ENCODE measurements around the gene KCNK10. TPM values are rescaled to one million over a fixed set of nuclear protein-coding genes. Genes with fewer than 3 reads are reported as not detected.

Gene KCNK10
- total RNA-seq (2014; rRNA removed; shearing (Covaris generic); ENCODE audit: low replicate concordance): not detected in 2 replicates

- H3K36me3 ChIP-seq: no peaks in the 10 kb centered on the region
- H3K4me3 ChIP-seq: no peak within 1 kb of the TSS
- no peaks in the 10 kb centered on the region for H3K9me3 ChIP-seq
- no peak for DNase-seq
- peaks cover 27% of the 10 kb centered on the region for H3K27me3 ChIP-seq
These were observed at the start of gene KCNK10 for GRCh38 chr14:88323086-88323522. Gene KCNK10, minus strand, starts transcription at chr14:88323269. Its CDS starts 471 bp downstream, at chr14:88322798.

- DNase-seq: no peak
- no peaks in the 10 kb centered on the region for H3K36me3 ChIP-seq
- H3K4me3 ChIP-seq: no peak overlapping the region
- no peaks in the 10 kb centered on the region for H3K9me3 ChIP-seq
- H3K27me3 ChIP-seq: no peaks in the 10 kb centered on the region
These were observed 46.4 kb upstream of the KCNK10 start for GRCh38 chr14:88369496-88369895.

- H3K36me3 ChIP-seq: no peaks in the 10 kb centered on the region
- H3K9me3 ChIP-seq: no peaks in the 10 kb centered on the region
- H3K27me3 ChIP-seq: no peaks in the 10 kb centered on the region
- no peak for DNase-seq
- H3K4me3 ChIP-seq: no peak overlapping the region
These were observed 41.8 kb upstream of the KCNK10 start for GRCh38 chr14:88364710-88365413.

- Histone ChIP-seq H3K4me3 (no peak overlapping the region), H3K36me3 (no peaks in the 10 kb centered on the region), H3K9me3 (no peaks in the 10 kb centered on the region), H3K27me3 (no peaks in the 10 kb centered on the region)
- no peak for DNase-seq
These were observed 40.6 kb upstream of the KCNK10 start for GRCh38 chr14:88363644-88364043.

- H3K9me3 ChIP-seq: no peaks in the 10 kb centered on the region
- no peaks in the 10 kb centered on the region for H3K36me3 ChIP-seq
- no peak overlapping the region for H3K4me3 ChIP-seq
- no peak for DNase-seq
- no peaks in the 10 kb centered on the region for H3K27me3 ChIP-seq
These were observed 36.4 kb upstream of the KCNK10 start for GRCh38 chr14:88359500-88359899.

- H3K36me3 ChIP-seq: no peaks in the 10 kb centered on the region
- H3K9me3 ChIP-seq: no peaks in the 10 kb centered on the region
- H3K4me3 ChIP-seq: no peak overlapping the region
- no peaks in the 10 kb centered on the region for H3K27me3 ChIP-seq
- no peak for DNase-seq
These were observed 31.3 kb upstream of the KCNK10 start for GRCh38 chr14:88354358-88354757.

GRCh38 chr14:88352698-88353097 lies 29.6 kb upstream of the KCNK10 start:
- no peak for DNase-seq
- Histone ChIP-seq H3K27me3 (no peaks in the 10 kb centered on the region), H3K9me3 (no peaks in the 10 kb centered on the region), H3K4me3 (no peak overlapping the region), H3K36me3 (no peaks in the 10 kb centered on the region)

GRCh38 chr14:88351966-88352691 lies 29.1 kb upstream of the KCNK10 start:
- Histone ChIP-seq H3K27me3 (no peaks in the 10 kb centered on the region), H3K9me3 (no peaks in the 10 kb centered on the region), H3K4me3 (no peak overlapping the region), H3K36me3 (no peaks in the 10 kb centered on the region)
- DNase-seq: no peak

- Histone ChIP-seq H3K4me3 (no peak overlapping the region), H3K27me3 (no peaks in the 10 kb centered on the region), H3K9me3 (no peaks in the 10 kb centered on the region), H3K36me3 (no peaks in the 10 kb centered on the region)
- no peak for DNase-seq
These were observed 25.5 kb upstream of the KCNK10 start for GRCh38 chr14:88348546-88348945.

GRCh38 chr14:88346048-88346639 lies 23.1 kb upstream of the KCNK10 start:
- no peaks in the 10 kb centered on the region for H3K27me3 ChIP-seq
- no peak overlapping the region for H3K4me3 ChIP-seq
- no peak for DNase-seq
- H3K36me3 ChIP-seq: no peaks in the 10 kb centered on the region
- no peaks in the 10 kb centered on the region for H3K9me3 ChIP-seq

- DNase-seq: no peak
- Histone ChIP-seq H3K27me3 (no peaks in the 10 kb centered on the region), H3K4me3 (no peak overlapping the region), H3K9me3 (no peaks in the 10 kb centered on the region), H3K36me3 (no peaks in the 10 kb centered on the region)
These were observed 19.9 kb upstream of the KCNK10 start for GRCh38 chr14:88342980-88343379.

GRCh38 chr14:88340357-88340756 lies 17.3 kb upstream of the KCNK10 start:
- Histone ChIP-seq H3K4me3 (no peak overlapping the region), H3K9me3 (no peaks in the 10 kb centered on the region), H3K27me3 (no peaks in the 10 kb centered on the region), H3K36me3 (no peaks in the 10 kb centered on the region)
- DNase-seq: no peak

- H3K9me3 ChIP-seq: no peaks in the 10 kb centered on the region
- peaks cover 4% of the 10 kb centered on the region for H3K27me3 ChIP-seq
- no peak overlapping the region for H3K4me3 ChIP-seq
- DNase-seq: no peak
- H3K36me3 ChIP-seq: no peaks in the 10 kb centered on the region
These were observed 10.0 kb upstream of the KCNK10 start for GRCh38 chr14:88333036-88333435.

GRCh38 chr14:88327497-88327896 lies 4.4 kb upstream of the KCNK10 start:
- no peak overlapping the region for H3K4me3 ChIP-seq
- no peak for DNase-seq
- no peaks in the 10 kb centered on the region for H3K36me3 ChIP-seq
- no peaks in the 10 kb centered on the region for H3K9me3 ChIP-seq
- peaks cover 27% of the 10 kb centered on the region for H3K27me3 ChIP-seq

GRCh38 chr14:88326352-88327103 lies 3.5 kb upstream of the KCNK10 start:
- H3K4me3 ChIP-seq: no peak overlapping the region
- H3K9me3 ChIP-seq: no peaks in the 10 kb centered on the region
- peaks cover 30% of the 10 kb centered on the region for H3K27me3 ChIP-seq
- DNase-seq: no peak
- no peaks in the 10 kb centered on the region for H3K36me3 ChIP-seq

- Histone ChIP-seq H3K4me3 (no peak overlapping the region), H3K9me3 (no peaks in the 10 kb centered on the region), H3K27me3 (peaks cover 30% of the 10 kb centered on the region), H3K36me3 (no peaks in the 10 kb centered on the region)
- no peak for DNase-seq
These were observed 2.8 kb upstream of the KCNK10 start for GRCh38 chr14:88325883-88326282.

GRCh38 chr14:88324930-88325329 lies 1.9 kb upstream of the KCNK10 start:
- no peak overlapping the region for H3K4me3 ChIP-seq
- H3K9me3 ChIP-seq: no peaks in the 10 kb centered on the region
- DNase-seq: no peak
- no peaks in the 10 kb centered on the region for H3K36me3 ChIP-seq
- H3K27me3 ChIP-seq: peaks cover 30% of the 10 kb centered on the region

Measured in MG63 (cell line).